Stimulated activated CD4-positive, alpha-beta T cell treated with anti-CD3 and anti-CD28 coated beads, Interleukin-12 subunit alpha, Interleukin-12 subunit beta, amount 100 ng/mL, for 24 hours (primary cell): Measurements from ENCODE around the gene UGT2A2.
"Not testable (repeated sequence)": the region's sequence is repeated elsewhere in the genome, so short reads cannot be mapped to it uniquely, and the experiment has no call there.

Source experiments
- DNase-seq, 2 experiments: peaks; one replicate each; pipeline ENCODE4 v3.0.0-alpha.2; 2020; ENCODE audit warnings: low read depth in 2 of 2

UGT2A2 gene

GRCh38 chr4:69639542-69639941 lies at the start of gene UGT2A2:
Gene UGT2A2, minus strand, starts transcription at chr4:69639642. Its CDS starts 2 bp downstream, at chr4:69639640.
- no peak for DNase-seq

GRCh38 chr4:69684804-69685203 lies 45.4 kb upstream of the UGT2A2 start:
- DNase-seq: no peak

GRCh38 chr4:69668680-69669079 lies 29.2 kb upstream of the UGT2A2 start:
- DNase-seq: no peak

- DNase-seq: not testable (repeated sequence)
These were observed 24.6 kb upstream of the UGT2A2 start for GRCh38 chr4:69664009-69664408.

- DNase-seq: not testable (repeated sequence)
These were observed 21.8 kb upstream of the UGT2A2 start for GRCh38 chr4:69661130-69661803.

GRCh38 chr4:69658133-69658532 lies 18.7 kb upstream of the UGT2A2 start:
- no peak for DNase-seq

- DNase-seq: no peak
These were observed 17.3 kb upstream of the UGT2A2 start for GRCh38 chr4:69656653-69657158.

GRCh38 chr4:69653147-69653546 lies 13.7 kb upstream of the UGT2A2 start, which contains the start of gene UGT2A1:
Gene UGT2A1, minus strand, starts transcription at chr4:69653247. Its CDS starts 5,603 bp downstream, at chr4:69647644.
- DNase-seq: no peak

- DNase-seq: no peak
These were observed 11.4 kb upstream of the UGT2A2 start for GRCh38 chr4:69650872-69651271.

GRCh38 chr4:69649629-69650028 lies 10.2 kb upstream of the UGT2A2 start:
- DNase-seq: no peak

- DNase-seq: no peak
These were observed 9.8 kb upstream of the UGT2A2 start for GRCh38 chr4:69649207-69649606.

- DNase-seq: no peak
These were observed 3.5 kb upstream of the UGT2A2 start for GRCh38 chr4:69642961-69643360.

GRCh38 chr4:69640289-69640688 lies 847 bp upstream of the UGT2A2 start:
- no peak for DNase-seq

GRCh38 chr4:69617083-69617694 lies 22.3 kb downstream of the UGT2A2 start:
- DNase-seq: no peak

GRCh38 chr4:69610484-69610883 lies 29.0 kb downstream of the UGT2A2 start:
- DNase-seq: no peak

- no peak for DNase-seq
These were observed 38.4 kb downstream of the UGT2A2 start for GRCh38 chr4:69601065-69601464.

- no peak for DNase-seq
These were observed 39.4 kb downstream of the UGT2A2 start for GRCh38 chr4:69600013-69600412.

GRCh38 chr4:69594382-69594781 lies 45.1 kb downstream of the UGT2A2 start:
- DNase-seq: no peak

- no peak for DNase-seq
These were observed 48.1 kb downstream of the UGT2A2 start for GRCh38 chr4:69591364-69591763.

- DNase-seq: no peak
These were observed 49.6 kb downstream of the UGT2A2 start for GRCh38 chr4:69589884-69590283.

- DNase-seq: no peak
These were observed 55.3 kb downstream of the UGT2A2 start for GRCh38 chr4:69584135-69584534.

- DNase-seq: no peak
These were observed 55.9 kb downstream of the UGT2A2 start for GRCh38 chr4:69583543-69583942.

- DNase-seq: no peak
These were observed 62.2 kb downstream of the UGT2A2 start for GRCh38 chr4:69577245-69577644.
